Stimulated activated CD8-positive, alpha-beta memory T cell treated with anti-CD3 and anti-CD28 coated beads, Interleukin-15, amount 100 ng/mL, for 24 hours (primary cell): ENCODE measurements around the gene CPA5.

Experiments
- DNase-seq: peaks from one replicate; pipeline ENCODE4 v3.0.0-alpha.2; 2020; ENCODE audit warnings: low read depth

Gene CPA5

DNA sequence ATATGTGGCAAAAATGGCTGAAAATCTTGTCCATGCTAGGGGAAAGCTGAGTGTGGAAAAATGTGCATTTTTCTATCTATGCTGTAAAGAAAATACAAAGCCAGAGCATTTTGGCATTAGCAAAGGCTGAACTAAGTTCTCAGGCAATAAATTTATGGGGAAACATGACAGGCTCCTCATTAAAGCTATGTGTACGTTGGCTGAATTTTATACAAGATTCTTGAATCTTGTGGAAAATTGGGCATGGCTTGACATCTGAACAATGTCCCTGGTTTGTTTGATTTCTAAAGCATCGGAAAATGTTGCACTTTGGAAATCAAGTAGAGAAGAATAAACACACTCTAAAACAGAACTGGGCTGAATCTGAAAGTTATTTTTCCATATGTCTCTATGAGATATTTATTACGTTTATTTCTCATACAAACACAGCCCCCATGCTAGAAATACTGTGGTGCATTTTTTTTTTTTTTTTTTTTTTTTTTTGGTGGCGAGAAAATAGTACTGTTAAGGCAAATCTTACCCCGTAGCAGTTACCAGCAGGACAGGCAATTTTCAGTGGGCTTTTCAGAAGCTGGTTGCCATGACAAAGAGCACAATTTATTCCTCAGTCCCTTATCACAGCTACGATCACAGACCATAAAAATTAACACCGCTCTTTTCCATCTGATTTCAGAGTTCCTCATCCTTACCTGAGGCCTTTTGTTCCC lies 52.6 kb downstream of the CPA5 start:
- no peak for DNase-seq

DNA sequence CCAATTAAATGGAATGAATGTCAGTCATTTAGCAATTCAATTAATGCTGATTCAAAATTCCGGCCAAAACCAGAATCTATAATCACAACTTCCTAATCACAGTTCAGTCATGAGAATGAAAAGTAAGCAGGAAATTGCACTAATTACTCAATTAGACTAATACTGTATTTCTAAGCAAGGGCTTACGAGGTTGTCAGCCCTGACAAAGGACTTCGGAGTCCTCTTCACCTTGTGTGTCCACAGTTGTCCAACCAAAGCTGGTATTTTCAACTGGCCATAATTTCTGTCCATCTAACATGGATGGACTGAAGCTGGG lies 53.1 kb downstream of the CPA5 start:
- no peak for DNase-seq

DNA sequence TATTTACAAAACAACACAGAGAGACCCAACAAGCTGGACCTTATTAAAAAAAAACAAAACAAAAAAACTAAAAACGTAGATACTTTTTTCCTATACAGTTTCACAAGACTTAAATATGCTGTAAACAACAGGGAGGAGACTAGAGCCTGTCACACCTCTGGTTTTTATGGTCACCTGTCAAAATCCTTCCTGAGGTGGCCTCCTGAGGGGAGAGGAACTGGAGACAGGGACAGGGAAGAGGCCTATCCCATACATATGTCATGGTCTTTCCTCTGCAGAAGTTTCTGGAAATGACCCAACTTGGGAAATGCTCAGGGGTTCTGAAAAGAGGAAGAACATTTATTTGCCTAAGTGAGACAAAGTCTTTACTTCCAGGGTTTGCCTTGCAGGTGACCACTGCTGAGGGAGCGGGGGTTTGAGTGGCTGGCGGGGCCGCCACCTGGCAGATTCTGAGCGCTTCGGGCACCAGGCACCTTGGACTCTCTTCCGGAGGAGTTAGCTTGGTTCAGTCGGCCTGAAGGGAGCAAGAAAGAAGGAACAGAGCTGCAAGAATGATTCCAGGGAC lies 54.0 kb downstream of the CPA5 start:
- no peak for DNase-seq

DNA sequence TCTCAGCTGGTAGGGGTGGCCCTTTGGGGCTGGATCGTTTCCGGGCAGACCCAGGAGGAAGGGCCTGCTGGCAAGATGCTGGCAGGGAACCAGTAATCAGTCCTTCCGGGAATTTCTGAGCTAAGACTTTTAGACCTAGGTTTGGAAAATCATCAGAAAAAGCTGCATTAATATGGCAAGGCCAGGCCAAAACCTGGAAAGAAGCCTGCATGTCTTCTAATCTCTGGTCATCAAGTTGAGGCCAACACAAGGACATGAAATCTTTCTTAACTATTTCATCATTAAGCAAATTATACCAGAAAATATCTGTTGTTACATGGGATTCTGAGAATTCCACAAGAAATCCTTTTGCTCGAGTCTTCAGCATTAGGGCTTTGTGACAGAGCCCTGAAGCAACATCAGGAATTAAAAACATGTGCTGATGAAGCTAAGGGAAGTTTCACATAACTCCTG lies 55.5 kb downstream of the CPA5 start:
- no peak for DNase-seq

DNA sequence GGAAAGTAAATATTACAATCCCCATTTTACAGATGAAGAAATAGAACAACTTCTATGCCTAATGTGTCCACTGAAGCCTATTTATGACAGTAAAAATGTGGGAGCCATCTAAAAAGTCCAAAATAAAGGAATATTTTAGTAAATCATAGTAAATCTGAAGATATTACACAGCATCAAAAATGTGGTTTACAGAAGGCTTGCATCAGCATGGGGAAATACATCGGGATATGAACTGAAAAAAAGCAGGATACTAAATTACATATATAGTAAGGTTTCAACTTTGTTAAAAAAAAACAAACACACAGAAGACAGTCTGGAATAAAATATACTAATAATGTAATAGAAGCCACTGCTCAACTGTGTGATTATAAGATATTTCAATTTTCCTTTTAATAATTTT lies 56.5 kb downstream of the CPA5 start:
- no peak for DNase-seq

DNA sequence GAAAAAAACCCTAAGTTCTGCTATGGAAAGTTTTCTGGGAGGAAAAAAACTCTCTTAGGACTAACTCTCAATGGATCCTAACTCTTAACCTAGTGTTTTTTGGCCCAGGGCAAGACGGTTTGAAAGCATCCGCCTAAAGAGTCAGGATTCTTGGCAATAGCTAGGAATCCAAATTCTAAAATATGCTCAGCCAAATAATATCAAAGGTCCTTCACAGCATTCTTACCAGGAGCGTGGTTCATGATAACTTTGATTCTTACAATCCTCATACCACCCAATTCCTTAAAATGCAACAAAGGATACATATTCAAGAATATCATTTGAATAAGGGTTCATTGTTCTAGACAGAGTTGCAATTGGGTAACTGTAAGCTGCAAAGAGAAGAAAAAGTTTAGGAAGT lies 57.0 kb downstream of the CPA5 start:
- DNase-seq: no peak

DNA sequence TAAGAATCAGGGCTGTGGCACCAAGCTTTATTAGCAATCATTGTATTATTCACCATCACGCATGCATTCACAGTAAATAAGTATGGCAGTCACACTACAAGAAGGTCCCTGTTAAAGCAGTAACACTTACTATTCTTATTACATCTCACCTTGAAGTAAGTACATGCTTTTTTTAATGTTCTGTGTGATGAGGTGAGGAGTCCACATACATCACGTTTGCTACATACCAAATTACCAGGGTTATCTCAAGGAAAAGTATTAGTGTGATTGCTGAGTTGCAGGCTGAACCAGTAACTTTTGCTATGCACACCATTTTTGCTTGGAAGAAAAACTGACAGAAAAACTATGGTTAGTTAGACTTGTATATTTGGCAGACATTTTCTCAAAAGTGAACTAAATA lies 60.4 kb downstream of the CPA5 start:
- no peak for DNase-seq

DNA sequence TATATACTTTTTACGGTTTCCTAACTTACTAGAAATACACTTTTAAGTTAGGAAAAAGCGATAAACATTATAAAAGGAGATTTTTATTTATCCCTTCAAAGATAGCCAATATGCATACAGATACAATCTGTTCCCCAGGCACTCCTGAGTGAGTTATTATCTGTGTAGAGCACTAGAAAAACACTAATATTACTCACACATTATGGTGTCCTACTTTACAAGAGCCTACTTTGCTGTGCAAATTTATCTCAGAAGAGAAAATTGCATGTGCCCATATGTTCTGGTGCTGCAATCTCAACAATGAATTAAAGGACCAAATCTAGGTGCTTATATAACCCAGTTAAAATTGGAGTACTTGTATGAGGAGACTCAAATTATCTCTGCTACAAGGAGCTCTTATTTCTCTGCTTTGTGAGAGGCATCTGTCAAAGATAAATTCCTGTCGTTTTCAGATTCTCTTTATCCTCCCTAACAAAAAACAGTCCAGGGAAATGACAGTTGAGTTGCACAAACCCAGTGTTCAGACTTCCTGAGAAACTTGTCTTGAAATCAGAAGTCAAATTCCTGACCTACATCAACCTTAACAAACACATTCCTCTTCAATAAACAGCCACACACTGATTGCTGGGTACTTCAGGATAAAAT lies 64.6 kb downstream of the CPA5 start:
- DNase-seq: no peak

DNA sequence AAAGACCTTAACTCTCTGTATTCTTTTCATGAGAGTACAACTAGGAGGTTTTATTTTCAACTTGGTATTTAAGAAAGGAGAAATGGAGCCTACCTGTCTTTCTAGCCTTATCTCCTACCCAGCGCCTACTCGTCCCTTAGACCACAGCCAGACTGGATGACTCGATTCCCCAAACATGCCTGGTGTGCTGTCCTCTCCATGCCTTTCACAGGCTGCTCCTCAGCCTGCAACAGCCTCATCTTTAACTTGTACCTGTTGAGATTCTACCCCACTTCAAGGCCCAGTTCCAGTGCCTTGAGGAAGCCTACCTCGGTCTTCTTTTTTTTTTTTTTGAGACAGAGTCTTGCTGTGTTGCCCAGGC lies 65.1 kb downstream of the CPA5 start:
- DNase-seq: no peak

DNA sequence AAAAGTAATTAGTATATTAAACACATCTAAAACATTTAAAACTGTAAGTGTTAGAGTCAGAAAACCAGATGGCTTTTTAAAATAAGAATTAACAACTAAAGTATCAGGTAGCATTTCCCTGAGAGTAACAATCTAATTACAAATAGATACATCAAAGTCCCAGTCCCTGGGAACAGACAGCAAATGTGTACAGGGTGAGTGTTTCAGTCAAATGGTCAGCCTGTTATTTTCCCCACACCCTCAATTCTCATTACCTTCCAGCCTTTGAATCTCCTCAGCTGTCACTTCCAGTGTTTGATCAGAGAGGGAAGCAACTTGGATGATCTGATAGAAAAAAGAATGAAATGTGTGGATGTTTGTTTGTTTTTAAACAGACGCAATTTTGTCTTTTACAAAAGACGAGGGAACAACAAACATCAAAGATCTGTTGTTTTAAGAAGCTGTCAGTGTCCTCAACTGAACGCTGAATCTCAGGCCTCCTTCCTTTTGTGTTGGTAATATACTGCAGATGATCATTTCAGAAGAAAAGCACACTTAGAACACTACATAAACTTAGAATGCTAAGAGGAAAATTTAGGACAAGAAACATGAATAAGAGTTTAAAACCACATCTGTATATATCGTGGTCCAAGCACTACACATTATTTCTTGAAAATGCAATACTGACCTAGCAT lies 66.4 kb downstream of the CPA5 start:
- no peak for DNase-seq

DNA sequence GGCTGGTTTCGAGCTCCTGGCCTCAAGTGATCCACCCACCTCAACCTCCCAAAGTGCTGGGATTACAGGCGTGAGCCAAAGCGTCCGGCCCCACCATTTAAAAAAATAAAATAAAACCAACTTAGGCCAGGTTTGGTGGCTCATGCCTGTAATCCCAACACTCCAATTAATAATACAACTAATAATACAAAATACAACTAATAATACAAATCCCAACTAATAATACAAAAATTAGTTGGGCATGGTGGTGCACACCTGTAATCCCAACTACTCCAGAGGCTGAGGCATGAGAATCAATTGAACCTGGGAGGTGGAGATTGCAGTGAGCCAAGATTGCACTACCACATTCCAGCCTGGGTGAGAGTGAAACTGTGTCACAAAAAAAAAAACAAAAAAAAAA lies 68.6 kb downstream of the CPA5 start:
- DNase-seq: no peak

DNA sequence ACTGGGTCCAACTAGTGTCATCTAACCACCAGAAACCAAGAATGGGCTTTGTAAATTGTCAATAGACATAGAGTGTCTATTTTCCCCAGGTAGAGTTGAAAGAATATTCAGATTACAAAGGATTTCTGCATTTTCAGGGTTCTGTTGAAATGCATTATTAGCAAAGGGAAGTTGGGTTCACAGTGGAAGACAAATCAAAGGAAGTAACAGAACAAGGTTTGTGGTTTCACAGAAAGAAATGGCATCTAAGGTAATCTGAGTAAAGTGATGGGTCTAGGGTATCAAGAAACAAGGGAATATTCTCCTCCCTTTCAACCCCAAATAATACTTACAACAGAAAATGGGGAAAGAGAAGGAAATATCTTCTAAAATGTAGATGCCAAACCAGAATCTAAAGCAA lies 70.4 kb downstream of the CPA5 start:
- DNase-seq: no peak

DNA sequence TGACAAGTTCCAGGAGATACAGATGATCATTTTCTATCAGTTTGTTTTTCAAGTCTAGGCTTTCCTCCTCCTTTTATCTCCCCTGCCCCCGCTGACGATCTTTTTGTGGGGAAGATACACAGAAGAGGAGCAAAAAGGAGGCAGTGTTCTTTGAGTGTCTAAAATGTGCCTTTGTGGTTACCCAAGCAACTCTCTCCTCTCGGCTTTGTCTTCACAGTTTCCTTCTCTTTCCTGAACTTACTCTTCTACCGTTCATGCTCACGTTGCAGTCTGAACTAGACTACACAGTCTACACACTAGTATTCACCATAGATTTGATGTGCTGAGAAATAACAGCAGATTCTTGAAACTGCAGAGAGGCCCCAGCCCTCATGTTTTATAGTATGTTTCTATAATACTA lies 72.6 kb downstream of the CPA5 start:
- no peak for DNase-seq

DNA sequence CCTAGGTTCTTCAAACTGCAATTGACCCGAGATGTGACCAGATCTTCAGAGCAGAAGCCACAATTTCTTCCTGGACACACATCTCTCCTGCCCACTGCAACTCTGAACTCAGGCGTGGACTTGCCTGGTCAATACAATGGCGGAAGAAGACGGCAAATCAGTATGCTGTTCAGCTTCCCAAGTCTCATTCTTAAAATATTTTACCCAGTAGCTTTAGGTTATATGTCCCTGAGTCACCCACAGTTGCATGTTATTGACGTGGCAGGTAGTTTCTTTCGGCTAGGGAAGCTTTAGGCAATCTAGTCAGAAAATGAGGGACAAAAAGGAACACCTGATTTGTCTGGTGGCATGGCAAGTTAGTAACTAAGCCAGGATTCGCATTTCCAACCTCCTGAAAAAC lies 73.7 kb downstream of the CPA5 start:
- DNase-seq: no peak
